Common myeloid progenitor, CD34-positive (primary cell): ENCODE results near the gene C19orf67.

Experiments
- CTCF ChIA-PET: fragments of 350-600 bp; sonication (Branson Sonifier 250); formaldehyde crosslinking; loops from one replicate; lab custom pipeline; 2021; ENCODE audit warnings: antibody characterized with exemption; lab: Charles Lee
- POLR2A ChIA-PET: fragments of 350-600 bp; sonication (Branson Sonifier 250); formaldehyde crosslinking; loops from one replicate; lab custom pipeline; 2021; ENCODE audit warnings: antibody characterized with exemption; lab: Charles Lee
- DNase-seq, 3 donors: peaks; one replicate each; pipeline versions ENCODE4 v3.0.0 to v3.0.0-alpha.2; 2013
- H3K27ac ChIP-seq, 2 experiments: 1 replicate in 1 of 2; 2 replicates in 1 of 2; pipeline ENCODE4 v1.7.0; 2013; ENCODE audit warnings: inconsistent platforms in 2 of 2, low read length in 2 of 2, mild to moderate bottlenecking in 2 of 2, low read depth in 1 of 2, moderate library complexity in 1 of 2; ENCODE audit not compliant: severe bottlenecking in 2 of 2, insufficient read depth in 1 of 2, poor library complexity in 1 of 2
- H3K27me3 ChIP-seq, 5 experiments: replicated peaks in 2 of 5; 1 replicate in 3 of 5; 2 replicates in 2 of 5; pipeline versions ENCODE4 v1.6.1 to v1.7.0; 2013; ENCODE audit warnings: low read length in 4 of 5, mild to moderate bottlenecking in 2 of 5, moderate library complexity in 2 of 5, inconsistent platforms in 1 of 5; ENCODE audit not compliant: insufficient read depth in 5 of 5, control insufficient read depth in 4 of 5
- H3K36me3 ChIP-seq, 4 experiments: 1 replicate in 2 of 4; 2 replicates in 2 of 4; pipeline versions ENCODE4 v1.6.1 to v1.7.0; 2013; ENCODE audit warnings: low read length in 3 of 4, control low read depth in 1 of 4, mild to moderate bottlenecking in 1 of 4; ENCODE audit not compliant: control insufficient read depth in 4 of 4, insufficient read depth in 4 of 4
- H3K4me1 ChIP-seq, 4 experiments: 1 replicate in 3 of 4; 2 replicates in 1 of 4; pipeline versions ENCODE4 v1.6.1 to v1.7.1; 2013; ENCODE audit warnings: low read length in 3 of 4, mild to moderate bottlenecking in 3 of 4, control low read depth in 1 of 4, inconsistent platforms in 1 of 4, moderate library complexity in 1 of 4; ENCODE audit not compliant: control insufficient read depth in 4 of 4, insufficient read depth in 4 of 4; ENCODE audit errors: control extremely low read depth in 1 of 4
- H3K4me3 ChIP-seq, 7 experiments: 1 replicate in 4 of 7; 2 replicates in 3 of 7; pipeline versions ENCODE4 v1.5.1 to v1.7.0; 2013; ENCODE audit warnings: mild to moderate bottlenecking in 7 of 7, low read length in 6 of 7, moderate library complexity in 6 of 7, inconsistent platforms in 2 of 7, low read depth in 2 of 7, control low read depth in 1 of 7; ENCODE audit not compliant: insufficient read depth in 4 of 7, control insufficient read depth in 1 of 7; ENCODE audit errors: extremely low read depth in 1 of 7
- H3K9me3 ChIP-seq, 5 experiments: 1 replicate in 4 of 5; 2 replicates in 1 of 5; pipeline versions ENCODE4 v1.6.1 to v1.7.1; 2013; ENCODE audit warnings: low read length in 4 of 5, mild to moderate bottlenecking in 2 of 5, inconsistent platforms in 1 of 5, low read depth in 1 of 5, moderate library complexity in 1 of 5; ENCODE audit not compliant: control insufficient read depth in 4 of 5, insufficient read depth in 2 of 5; ENCODE audit errors: control extremely low read depth in 1 of 5
- WGBS: methylation state at CpG from one replicate; pipeline ENCODE4 v1.1.5; 2013; ENCODE audit not compliant: insufficient coverage; 5-methylcytosine and 5-hydroxymethylcytosine counted together

C19orf67 gene

GRCh38 chr19:14070268-14071050, 15.1 kb downstream of the C19orf67 start:
- Histone ChIP-seq H3K4me3 (no peak overlapping the region), H3K36me3 (no peaks in the 10 kb centered on the region), H3K27me3 (no peaks in the 10 kb centered on the region), H3K4me1 (peaks cover 5 to 37% (median 35%) of the 10 kb centered on the region in 4 experiments), H3K27ac (no peak overlapping the region), H3K9me3 (no peaks in the 10 kb centered on the region)
- DNase-seq = no peak
- ChIA-PET CTCF (interaction anchor here (0.8 to 7.2 kb wide), 13 partner anchors 11 to 281 kb away, joined by 3 to 102 read pairs (median 5); partner anchors contain the start of genes IL27RA and PALM3), POLR2A (interaction anchor here (0.8 kb wide), 1 partner anchor 91 kb away, joined by 3 read pairs; no protein-coding TSS in a partner anchor)
- 97% methylated on average over 39 of the region's 43 CpGs for WGBS

- CTCF ChIA-PET = interaction anchor here (0.7 to 1.6 kb wide), 2 partner anchors 10 to 193 kb away, joined by 3 to 4 read pairs; no protein-coding TSS in a partner anchor
- Histone ChIP-seq H3K9me3 (no peaks in the 10 kb centered on the region), H3K36me3 (no peaks in the 10 kb centered on the region), H3K27ac (no peak overlapping the region), H3K4me3 (no peak overlapping the region), H3K4me1 (peaks cover 0 to 2% (median 0%) of the 10 kb centered on the region in 4 experiments), H3K27me3 (peaks cover 0 to 5% (median 0%) of the 10 kb centered on the region in 5 experiments)
- WGBS = 76% methylated on average over 2 of the region's 2 CpGs
- POLR2A ChIA-PET = interaction anchor here (0.6 kb wide), 1 partner anchor 35 kb away, joined by 3 read pairs; the partner anchor contains the start of gene IL27RA
- peak in 2 of 3 donors; percentile 43 to 52 for DNase-seq
Observed at GRCh38 chr19:14066134-14066533, 19.4 kb downstream of the C19orf67 start.

- H3K27me3 ChIP-seq = peaks cover 0 to 30% (median 11%) of the 10 kb centered on the region in 5 experiments
- CTCF ChIA-PET = interaction anchor here (5.7 kb wide), 1 partner anchor 14 kb away, joined by 46 read pairs; no protein-coding TSS in a partner anchor
- H3K4me1 ChIP-seq = peaks cover 0 to 14% (median 10%) of the 10 kb centered on the region in 4 experiments
- POLR2A ChIA-PET = interaction anchor here (0.7 kb wide), 1 partner anchor 11 kb away, joined by 3 read pairs; no protein-coding TSS in a partner anchor
- no peak overlapping the region for H3K4me3 ChIP-seq
- no peak overlapping the region for H3K27ac ChIP-seq
- no peak for DNase-seq
- no peaks in the 10 kb centered on the region for H3K9me3 ChIP-seq
- WGBS = 94% methylated on average over 3 of the region's 7 CpGs
- no peaks in the 10 kb centered on the region for H3K36me3 ChIP-seq
Observed at GRCh38 chr19:14063105-14063504, 22.5 kb downstream of the C19orf67 start.

- peaks cover 0 to 35% (median 11%) of the 10 kb centered on the region in 5 experiments for H3K27me3 ChIP-seq
- WGBS = 100% methylated on average over 5 of the region's 5 CpGs
- H3K4me1 ChIP-seq = peaks cover 0 to 17% (median 15%) of the 10 kb centered on the region in 4 experiments
- ChIA-PET POLR2A (interaction anchor here (0.7 kb wide), 1 partner anchor 11 kb away, joined by 3 read pairs; no protein-coding TSS in a partner anchor), CTCF (interaction anchor here (5.7 to 7.2 kb wide), 2 partner anchors 9 to 14 kb away, joined by 46 to 102 read pairs; partner anchors contain the start of gene MISP3)
- H3K36me3 ChIP-seq = no peaks in the 10 kb centered on the region
- DNase-seq = no peak
- no peak overlapping the region for H3K4me3 ChIP-seq
- no peaks in the 10 kb centered on the region for H3K9me3 ChIP-seq
- H3K27ac ChIP-seq = no peak overlapping the region
Observed at GRCh38 chr19:14062558-14062855, 23.1 kb downstream of the C19orf67 start.

GRCh38 chr19:14061751-14062557, 23.6 kb downstream of the C19orf67 start, which contains the start of gene PALM3:
PALM3 (minus strand) TSS chr19:14062076; CDS start chr19:14061980, 96 bp downstream.
- no peaks in the 10 kb centered on the region for H3K9me3 ChIP-seq
- peaks cover 0 to 17% (median 17%) of the 10 kb centered on the region in 4 experiments for H3K4me1 ChIP-seq
- no peak within 1 kb of the TSS for H3K4me3 ChIP-seq
- ChIA-PET POLR2A (no interaction called here), CTCF (interaction anchor here (0.6 to 7.2 kb wide), 4 partner anchors 9 to 40 kb away, joined by 3 to 102 read pairs (median 24); partner anchors contain the start of gene MISP3)
- 83% methylated on average over 16 of the region's 19 CpGs for WGBS
- no peak for DNase-seq
- peaks cover 0 to 36% (median 11%) of the 10 kb centered on the region in 5 experiments for H3K27me3 ChIP-seq
- no peak within 1 kb of the TSS for H3K27ac ChIP-seq
- no peaks in the 10 kb centered on the region for H3K36me3 ChIP-seq

GRCh38 chr19:14061081-14061749, 24.4 kb downstream of the C19orf67 start:
- ChIA-PET POLR2A (no interaction called here), CTCF (interaction anchor here (0.6 to 7.2 kb wide), 11 partner anchors 8 to 69 kb away, joined by 3 to 102 read pairs (median 4); partner anchors contain the start of gene MISP3)
- Histone ChIP-seq H3K4me3 (no peak overlapping the region), H3K36me3 (no peaks in the 10 kb centered on the region), H3K27ac (no peak overlapping the region), H3K9me3 (no peaks in the 10 kb centered on the region), H3K4me1 (peaks cover 0 to 17% (median 16%) of the 10 kb centered on the region in 4 experiments), H3K27me3 (peaks cover 0 to 42% (median 11%) of the 10 kb centered on the region in 5 experiments)
- no peak for DNase-seq
- 75% methylated on average over 4 of the region's 9 CpGs for WGBS
